T47D (cell line): Measurements from ENCODE around the gene ADORA2A.

Experiments used
- DNase-seq, 2 experiments: peaks; one replicate each; pipeline versions ENCODE4 v3.0.0 to v3.0.0-alpha.2; 2011 to 2012; ENCODE audit warnings: low read depth in 1 of 2, low spot score in 1 of 2
- JUND ChIP-seq: IDR thresholded peaks from 2 replicates; pipeline ENCODE4 v1.6.1; 2012; ENCODE audit warnings: low read depth
- in situ Hi-C: cut with HindIII; loops from 2 replicates; pipeline ENCODE4 v1.10.0; 2016; ENCODE audit warnings: low sequenced_read_pairs, low pct_unique_long_range_greater_than_20kb

The ADORA2A gene

GRCh38 chr22:24406322-24407277 is 20.8 kb upstream of the ADORA2A start:
- no peak for TF ChIP-seq JUND
- in situ Hi-C loops: no loop called here
- no peak for DNase-seq

GRCh38 chr22:24407278-24407665 is 20.1 kb upstream of the ADORA2A start:
- TF ChIP-seq JUND: no peak
- no peak for DNase-seq
- in situ Hi-C loops: no loop called here

GRCh38 chr22:24407884-24408283 is 19.5 kb upstream of the ADORA2A start:
- no peak for TF ChIP-seq JUND

GRCh38 chr22:24408630-24409029 is 18.8 kb upstream of the ADORA2A start:
- TF ChIP-seq JUND: no peak
- in situ Hi-C loops: no loop called here
- no peak for DNase-seq

More at GRCh38 chr22:24407884-24408283, 19.5 kb upstream of the ADORA2A start:
- in situ Hi-C loops: no loop called here
- DNase-seq: no peak

GRCh38 chr22:24409707-24410106 is 17.7 kb upstream of the ADORA2A start:
- no peak for TF ChIP-seq JUND
- DNase-seq: no peak
- in situ Hi-C loops: no loop called here

GRCh38 chr22:24410110-24410856 is 17.1 kb upstream of the ADORA2A start:
- TF ChIP-seq JUND: no peak
- no peak for DNase-seq
- in situ Hi-C loops: no loop called here

- no peak for DNase-seq
- in situ Hi-C loops: no loop called here
- no peak for TF ChIP-seq JUND
Observed at GRCh38 chr22:24411256-24412004, 16.0 kb upstream of the ADORA2A start.

GRCh38 chr22:24412274-24412673 is 15.1 kb upstream of the ADORA2A start:
- DNase-seq: no peak
- in situ Hi-C loops: no loop called here
- no peak for TF ChIP-seq JUND

GRCh38 chr22:24413271-24413670 is 14.1 kb upstream of the ADORA2A start:
- TF ChIP-seq JUND: no peak
- DNase-seq: no peak
- in situ Hi-C loops: no loop called here

GRCh38 chr22:24413736-24414385 is 13.5 kb upstream of the ADORA2A start:
- in situ Hi-C loops: no loop called here
- DNase-seq: no peak
- TF ChIP-seq JUND: no peak

GRCh38 chr22:24414523-24414922 is 12.9 kb upstream of the ADORA2A start:
- in situ Hi-C loops: no loop called here
- DNase-seq: no peak
- TF ChIP-seq JUND: no peak
